ENCODE results near the gene ARHGAP24. TPM values are rescaled to one million over a fixed set of nuclear protein-coding genes. Genes with fewer than 3 reads are reported as not detected.

The ARHGAP24 gene
- total and polyA plus RNA-seq, 3 donors from 2014 or later, result 5.7 to 9.9 (median 9.4) TPM

- 68 to 80% methylated on average over 3 of the region's 3 CpGs for WGBS, 2 donors
- H3K9me3 ChIP-seq, result no peaks in the 10 kb centered on the region
- H3K27me3 ChIP-seq, result no peaks in the 10 kb centered on the region
- TF ChIP-seq CTCF (IDR thresholded peaks at IDR 0.05) (no peak), POLR2A (IDR thresholded peaks at IDR 0.05) (no peak)
- no peak overlapping the region for H3K27ac ChIP-seq
- no peak for DNase-seq
- H3K4me3 ChIP-seq, result no peak overlapping the region
- no peaks in the 10 kb centered on the region for H3K4me1 ChIP-seq
- intact Hi-C loops (cut with DNase I; ENCODE audit: low total_unique reads), result no loop called here
- H3K36me3 ChIP-seq (ENCODE audit: low read depth, missing control alignments), result no peaks in the 10 kb centered on the region
These were observed 128.7 kb downstream of the ARHGAP24 start for GRCh38 chr4:85603437-85604336.

GRCh38 chr4:85606505-85606904 is 131.6 kb downstream of the ARHGAP24 start:
- no peak for TF ChIP-seq CTCF (IDR thresholded peaks at IDR 0.05)
- TF ChIP-seq POLR2A (IDR thresholded peaks at IDR 0.05), result no peak
- no peaks in the 10 kb centered on the region for H3K36me3 ChIP-seq (ENCODE audit: low read depth, missing control alignments)
- no peak overlapping the region for H3K4me3 ChIP-seq
- H3K9me3 ChIP-seq, result no peaks in the 10 kb centered on the region
- DNase-seq, result no peak
- WGBS, 2 donors, result 87 to 91% methylated on average over 1 of the region's 1 CpG
- no peaks in the 10 kb centered on the region for H3K4me1 ChIP-seq
- H3K27ac ChIP-seq, result no peak overlapping the region
- intact Hi-C loops (cut with DNase I; ENCODE audit: low total_unique reads), result no loop called here
- no peaks in the 10 kb centered on the region for H3K27me3 ChIP-seq

GRCh38 chr4:85607624-85608023 is 132.7 kb downstream of the ARHGAP24 start:
- no peaks in the 10 kb centered on the region for H3K4me1 ChIP-seq
- 79 to 83% methylated on average over 5 of the region's 5 CpGs for WGBS, 2 donors
- H3K9me3 ChIP-seq, result no peaks in the 10 kb centered on the region
- no peak overlapping the region for H3K4me3 ChIP-seq
- TF ChIP-seq POLR2A (IDR thresholded peaks at IDR 0.05) (no peak), CTCF (IDR thresholded peaks at IDR 0.05) (no peak)
- intact Hi-C loops (cut with DNase I; ENCODE audit: low total_unique reads), result no loop called here
- H3K27me3 ChIP-seq, result no peaks in the 10 kb centered on the region
- no peak for DNase-seq
- H3K36me3 ChIP-seq (ENCODE audit: low read depth, missing control alignments), result no peaks in the 10 kb centered on the region
- H3K27ac ChIP-seq, result no peak overlapping the region

GRCh38 chr4:85610450-85610849 is 135.5 kb downstream of the ARHGAP24 start:
- no peak for DNase-seq
- H3K9me3 ChIP-seq, result no peaks in the 10 kb centered on the region
- no peak overlapping the region for H3K27ac ChIP-seq
- intact Hi-C loops (cut with DNase I; ENCODE audit: low total_unique reads), result no loop called here
- WGBS, 2 donors, result 89% methylated on average over 2 of the region's 2 CpGs
- H3K36me3 ChIP-seq (ENCODE audit: low read depth, missing control alignments), result no peaks in the 10 kb centered on the region
- TF ChIP-seq POLR2A (IDR thresholded peaks at IDR 0.05), result no peak
- no peak for TF ChIP-seq CTCF (IDR thresholded peaks at IDR 0.05)
- no peaks in the 10 kb centered on the region for H3K27me3 ChIP-seq
- H3K4me3 ChIP-seq, result no peak overlapping the region
- no peaks in the 10 kb centered on the region for H3K4me1 ChIP-seq

GRCh38 chr4:85611661-85612060 is 136.7 kb downstream of the ARHGAP24 start:
- intact Hi-C loops (cut with DNase I; ENCODE audit: low total_unique reads), result no loop called here
- H3K4me3 ChIP-seq, result no peak overlapping the region
- H3K9me3 ChIP-seq, result no peaks in the 10 kb centered on the region
- no peak overlapping the region for H3K27ac ChIP-seq
- no peaks in the 10 kb centered on the region for H3K4me1 ChIP-seq
- no peaks in the 10 kb centered on the region for H3K36me3 ChIP-seq (ENCODE audit: low read depth, missing control alignments)
- no peaks in the 10 kb centered on the region for H3K27me3 ChIP-seq
- DNase-seq, result no peak
- no peak for TF ChIP-seq POLR2A (IDR thresholded peaks at IDR 0.05)
- no peak for TF ChIP-seq CTCF (IDR thresholded peaks at IDR 0.05)
